Measurements from ENCODE around the gene ZNF791.

- TF ChIP-seq TAF1 (IDR thresholded peaks at IDR 0.05; ENCODE audit: low read depth) (no peak), RAD21 (IDR thresholded peaks at IDR 0.05; ENCODE audit: low read depth) (no peak), NFIC (IDR thresholded peaks at IDR 0.05) (no peak), ZBTB7A (IDR thresholded peaks at IDR 0.05; ENCODE audit: low read depth) (no peak), EP300 (IDR thresholded peaks at IDR 0.05; ENCODE audit: borderline replicate concordance) (no peak), CREB1 (IDR thresholded peaks at IDR 0.05; ENCODE audit: low read depth) (no peak), REST (IDR thresholded peaks at IDR 0.05; ENCODE audit: low read depth) (no peak), EGR1 (IDR thresholded peaks at IDR 0.05) (no peak), CEBPB (IDR thresholded peaks at IDR 0.05) (no peak), TEAD4 (IDR thresholded peaks at IDR 0.05) (no peak), YY1 (IDR thresholded peaks at IDR 0.05; ENCODE audit: low read depth) (no peak)
- TF ChIP-seq, protein P1, sequence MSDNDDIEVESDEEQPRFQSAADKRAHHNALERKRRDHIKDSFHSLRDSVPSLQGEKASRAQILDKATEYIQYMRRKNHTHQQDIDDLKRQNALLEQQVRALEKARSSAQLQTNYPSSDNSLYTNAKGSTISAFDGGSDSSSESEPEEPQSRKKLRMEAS (IDR thresholded peaks at IDR 0.05), result no peak
- TF ChIP-seq, protein P2, sequence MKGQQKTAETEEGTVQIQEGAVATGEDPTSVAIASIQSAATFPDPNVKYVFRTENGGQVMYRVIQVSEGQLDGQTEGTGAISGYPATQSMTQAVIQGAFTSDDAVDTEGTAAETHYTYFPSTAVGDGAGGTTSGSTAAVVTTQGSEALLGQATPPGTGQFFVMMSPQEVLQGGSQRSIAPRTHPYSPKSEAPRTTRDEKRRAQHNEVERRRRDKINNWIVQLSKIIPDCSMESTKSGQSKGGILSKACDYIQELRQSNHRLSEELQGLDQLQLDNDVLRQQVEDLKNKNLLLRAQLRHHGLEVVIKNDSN (IDR thresholded peaks at IDR 0.05), result no peak
Observed at GRCh38 chr19:12675399-12675798, 64.7 kb downstream of the ZNF791 start.
